HG02852 (cell line): ENCODE data around the gene TMEM26.

Experiments
- ATAC-seq: cut with Tn5 transposase; IDR thresholded peaks from one replicate; pipeline ENCODE4 v1.9.1; 2021; ENCODE audit warnings: mild to moderate bottlenecking, moderate library complexity; ENCODE audit not compliant: unreplicated experiment

Gene TMEM26

GRCh38 chr10:61452655-61453641, at the start of gene TMEM26:
Gene TMEM26 (minus strand): TSS chr10:61453381. CDS start chr10:61453081, 300 bp downstream.
- ATAC-seq: no peak

DNA sequence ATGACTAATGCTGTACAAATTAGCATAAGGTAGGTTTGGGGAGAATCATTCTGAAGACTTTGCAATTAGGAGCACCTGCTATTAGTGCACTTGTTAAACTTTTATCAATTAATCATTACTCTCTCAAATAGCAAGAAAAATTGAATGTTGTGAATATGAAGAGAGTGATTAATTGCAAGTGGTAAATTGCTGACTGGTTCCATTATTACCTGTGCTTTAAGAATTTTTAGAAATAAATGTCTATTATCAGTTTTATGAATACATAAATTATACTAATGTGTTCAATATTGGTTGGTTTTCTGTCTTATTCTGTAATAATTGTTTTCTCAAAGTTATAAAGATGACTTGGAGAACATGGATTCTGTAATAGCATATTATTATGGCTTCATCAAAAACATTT, 47.3 kb upstream of the TMEM26 start:
- ATAC-seq: no peak

DNA sequence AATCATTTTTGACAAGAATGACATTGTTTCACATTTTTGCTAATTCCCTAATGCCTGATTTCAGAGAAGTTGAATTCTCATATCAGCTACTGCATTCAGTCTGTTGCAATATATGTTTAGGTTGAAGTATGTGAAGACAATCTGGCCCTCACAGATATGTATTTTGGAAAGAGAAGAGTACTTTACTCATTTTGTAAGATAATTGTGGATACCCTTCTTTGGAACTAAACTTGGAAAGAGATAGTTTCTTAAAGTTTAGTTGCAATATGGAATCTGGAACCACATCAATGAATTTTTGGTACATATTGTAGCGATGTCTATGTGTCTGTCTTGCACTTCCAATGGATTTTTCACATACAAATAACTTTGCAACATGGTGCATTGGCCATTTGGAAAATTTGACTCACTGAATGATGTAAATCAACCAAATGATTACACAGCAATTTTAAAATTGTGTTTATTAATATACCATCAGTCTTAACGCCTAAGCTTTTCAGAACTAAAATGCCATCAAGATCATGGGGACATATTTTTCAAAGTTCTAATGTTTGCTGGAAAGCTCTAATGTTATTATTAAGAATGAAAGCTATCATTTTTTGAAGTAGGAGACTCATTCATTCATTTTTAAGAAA, 39.3 kb upstream of the TMEM26 start:
- no peak for ATAC-seq

- ATAC-seq: no peak
Measured at GRCh38 chr10:61487506-61487905, 34.3 kb upstream of the TMEM26 start.

GRCh38 chr10:61486738-61487396, 33.7 kb upstream of the TMEM26 start:
- ATAC-seq: no peak

DNA sequence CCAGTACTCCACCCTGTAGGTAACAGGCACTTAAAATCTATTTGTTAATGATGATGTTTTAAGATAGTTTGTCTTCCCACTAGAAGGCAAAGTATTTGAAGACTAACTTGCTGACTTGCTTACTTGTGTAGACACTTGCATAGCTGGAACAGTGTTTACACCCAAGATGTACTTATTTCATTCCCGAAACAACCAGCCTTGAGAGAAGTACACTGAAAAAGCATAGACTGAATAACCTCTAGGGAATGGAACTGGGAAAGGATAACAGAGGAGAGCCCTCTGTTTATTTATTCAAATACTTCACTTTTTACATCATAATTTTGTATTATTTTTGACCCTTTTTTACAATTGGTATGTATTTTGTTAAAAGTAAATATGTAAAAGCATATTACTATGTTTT, 33.1 kb upstream of the TMEM26 start:
- no peak for ATAC-seq

GRCh38 chr10:61481597-61481996, 28.4 kb upstream of the TMEM26 start:
- ATAC-seq: no peak

GRCh38 chr10:61480208-61480607, 27.0 kb upstream of the TMEM26 start:
- ATAC-seq: no peak

DNA sequence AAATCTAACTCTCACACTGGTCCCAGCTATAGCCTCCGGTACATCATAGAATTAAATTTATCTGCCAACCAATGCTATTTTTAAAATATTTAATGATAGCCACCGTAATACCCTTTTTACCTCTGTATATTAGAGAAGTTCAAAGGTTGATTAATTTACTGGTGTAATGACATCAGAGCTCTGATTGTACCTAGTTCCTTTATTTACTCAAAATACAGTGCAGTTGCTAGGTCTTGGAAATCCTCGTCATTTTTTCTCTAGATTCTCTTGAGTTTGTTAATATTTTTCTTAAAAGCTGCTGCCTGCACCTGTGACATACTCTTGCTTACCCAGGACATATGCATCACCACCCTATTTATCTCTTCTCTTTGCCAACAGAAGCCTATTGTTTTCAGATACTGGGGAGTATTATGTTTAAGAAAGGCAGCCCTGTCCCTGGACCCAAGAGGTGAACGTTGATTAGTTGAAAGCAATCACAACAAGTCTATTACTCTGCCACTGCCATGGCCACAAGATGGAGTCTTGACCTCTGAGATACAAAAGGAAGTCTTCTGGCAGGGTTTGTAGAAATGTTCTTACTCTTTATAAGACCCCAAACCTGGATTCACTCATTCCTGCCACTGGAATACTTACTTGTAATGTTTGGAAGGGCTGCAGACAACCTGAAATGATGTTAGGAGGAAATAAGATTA, 25.6 kb upstream of the TMEM26 start:
- no peak for ATAC-seq

DNA sequence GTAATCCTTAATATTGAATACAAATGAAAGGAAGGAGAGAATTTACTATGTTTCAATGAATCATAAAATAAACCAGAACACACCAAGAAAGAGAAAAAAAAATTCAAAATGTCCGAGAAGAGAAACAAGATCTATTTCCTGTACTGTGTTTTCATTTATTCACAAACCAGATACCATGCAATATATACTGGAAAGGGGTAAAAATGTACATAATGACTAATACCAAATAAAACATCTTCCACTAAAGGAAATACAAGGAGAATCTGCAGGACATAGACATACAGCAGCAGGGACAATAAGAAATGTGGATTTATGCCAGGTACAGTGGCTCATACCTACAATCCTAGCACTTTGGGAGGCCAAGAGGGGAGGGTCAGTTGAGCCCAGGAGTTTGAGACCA, 24.3 kb upstream of the TMEM26 start:
- ATAC-seq: no peak

DNA sequence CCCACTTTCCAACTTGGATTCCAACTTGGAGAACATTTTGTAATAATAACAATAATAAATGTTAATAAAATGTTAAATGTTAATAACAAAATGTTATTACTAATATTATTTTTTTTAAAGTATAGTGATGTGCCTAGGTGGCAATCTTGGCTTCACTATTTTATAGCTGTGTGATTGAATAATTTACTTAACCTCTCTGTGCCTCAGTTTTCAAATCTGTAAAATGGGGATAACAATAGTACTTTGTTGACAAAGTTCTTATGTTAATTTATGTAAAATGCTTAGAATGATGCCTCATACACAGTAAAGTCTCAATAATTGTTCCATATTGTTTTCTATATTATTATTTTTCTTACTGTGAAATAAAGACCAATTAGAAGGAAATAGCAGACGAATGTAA, 23.3 kb upstream of the TMEM26 start:
- ATAC-seq: no peak

DNA sequence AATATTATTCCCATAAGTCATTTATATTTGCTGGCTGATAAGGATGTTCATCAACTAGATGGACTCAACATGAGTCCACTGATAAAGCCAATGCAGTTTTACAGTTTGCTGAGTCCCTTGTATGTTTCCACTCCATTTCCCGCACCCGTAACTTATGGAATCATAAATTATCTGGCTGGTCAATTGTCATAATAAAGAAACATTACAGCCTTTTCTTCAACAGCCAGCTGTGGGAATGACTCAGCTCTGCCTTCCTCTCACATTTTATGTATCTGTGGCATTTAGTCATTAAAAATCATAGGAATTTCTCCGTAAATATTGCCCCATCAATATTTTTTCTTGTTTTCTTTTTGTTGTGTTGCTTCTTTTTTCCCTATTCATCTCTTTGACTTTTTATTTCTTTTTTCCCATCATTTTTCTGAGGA, 22.3 kb upstream of the TMEM26 start:
- ATAC-seq: no peak

- ATAC-seq: no peak
Measured at GRCh38 chr10:61472090-61472674, 19.0 kb upstream of the TMEM26 start.

DNA sequence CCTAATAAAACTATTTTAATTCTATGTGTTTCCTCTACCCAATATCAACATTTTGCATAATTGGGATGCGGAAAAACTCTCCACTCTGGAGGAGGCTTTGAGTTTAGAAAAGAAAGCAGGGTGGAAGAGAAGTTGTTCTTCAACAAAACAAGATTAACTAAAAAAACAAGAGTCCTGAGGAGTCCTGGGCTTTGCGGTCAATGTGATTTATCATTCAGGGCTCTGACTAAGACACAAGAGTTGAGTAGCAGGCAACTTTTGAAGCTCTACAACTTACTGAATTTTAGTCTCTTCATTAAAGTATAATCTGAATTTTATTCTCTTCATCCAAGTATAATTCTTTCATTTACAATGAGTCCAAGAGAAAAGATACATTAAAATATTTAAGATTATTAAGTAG, 18.3 kb upstream of the TMEM26 start:
- no peak for ATAC-seq

DNA sequence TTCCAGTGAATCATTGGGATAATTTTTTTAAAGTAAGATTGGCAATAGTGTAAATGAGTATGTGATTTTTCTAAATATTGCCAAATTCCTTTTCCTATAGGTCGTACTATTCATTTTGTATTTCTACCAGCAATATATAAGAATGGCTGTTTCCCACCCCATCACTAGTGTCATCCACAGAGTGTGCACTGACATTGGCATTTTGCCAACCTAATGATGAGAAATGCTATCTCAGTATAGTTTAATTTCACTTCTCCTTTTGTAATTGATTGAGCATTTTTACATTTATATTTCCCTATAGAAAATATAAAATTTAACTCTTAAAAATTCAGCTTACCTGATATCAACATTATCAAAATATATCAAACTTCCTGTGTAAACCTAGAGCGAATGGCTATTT, 17.6 kb upstream of the TMEM26 start:
- no peak for ATAC-seq

DNA sequence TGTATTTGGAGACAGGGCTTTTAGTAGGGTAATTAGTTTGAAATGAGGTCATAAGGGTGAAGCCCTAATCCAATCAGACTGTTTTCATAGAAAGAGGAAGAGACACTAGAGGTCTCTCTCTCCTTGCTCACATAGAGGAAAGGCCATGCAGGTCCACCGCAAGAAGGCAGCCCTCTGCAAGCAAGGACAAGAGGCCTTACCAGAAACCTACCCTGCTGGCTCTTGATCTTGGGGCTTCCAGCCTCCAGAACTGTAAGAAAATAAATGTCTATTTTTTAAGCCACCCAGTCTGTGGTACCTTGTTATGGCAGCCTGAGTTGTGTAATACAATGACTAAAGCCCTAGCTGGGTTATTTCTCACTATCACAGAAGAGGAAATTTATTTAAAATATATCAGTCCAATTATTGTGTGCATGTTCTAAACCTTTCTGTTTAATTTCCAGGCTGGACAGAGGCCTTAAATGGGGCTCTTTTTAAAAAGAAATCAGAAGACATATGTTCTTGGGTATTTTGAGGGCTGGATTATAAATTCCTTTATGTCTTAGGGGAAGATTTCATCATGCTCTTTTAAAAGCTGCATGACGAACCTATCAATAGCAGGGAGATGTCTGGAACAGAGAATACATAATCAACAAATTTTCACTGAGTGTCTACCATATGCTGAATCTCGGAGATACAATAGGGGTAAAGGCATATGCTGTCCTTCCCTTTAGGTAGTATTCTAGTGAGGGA, 12.9 kb upstream of the TMEM26 start:
- no peak for ATAC-seq

DNA sequence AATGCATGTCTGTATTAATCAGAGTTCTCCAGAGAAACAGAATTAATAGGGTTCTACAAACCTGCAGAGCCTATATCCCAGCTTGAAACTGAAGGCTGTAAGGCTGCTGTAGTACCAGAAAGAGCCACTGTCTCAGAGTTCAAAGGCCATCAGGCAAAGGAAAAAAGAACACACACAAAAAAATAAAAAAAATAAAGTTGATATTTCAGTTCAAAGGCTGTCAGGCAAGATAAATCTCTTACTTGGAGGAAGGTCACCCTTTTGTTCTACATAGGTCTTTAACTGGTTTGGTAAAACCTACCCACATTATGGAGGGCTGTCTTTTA, 12.0 kb upstream of the TMEM26 start:
- ATAC-seq: no peak

DNA sequence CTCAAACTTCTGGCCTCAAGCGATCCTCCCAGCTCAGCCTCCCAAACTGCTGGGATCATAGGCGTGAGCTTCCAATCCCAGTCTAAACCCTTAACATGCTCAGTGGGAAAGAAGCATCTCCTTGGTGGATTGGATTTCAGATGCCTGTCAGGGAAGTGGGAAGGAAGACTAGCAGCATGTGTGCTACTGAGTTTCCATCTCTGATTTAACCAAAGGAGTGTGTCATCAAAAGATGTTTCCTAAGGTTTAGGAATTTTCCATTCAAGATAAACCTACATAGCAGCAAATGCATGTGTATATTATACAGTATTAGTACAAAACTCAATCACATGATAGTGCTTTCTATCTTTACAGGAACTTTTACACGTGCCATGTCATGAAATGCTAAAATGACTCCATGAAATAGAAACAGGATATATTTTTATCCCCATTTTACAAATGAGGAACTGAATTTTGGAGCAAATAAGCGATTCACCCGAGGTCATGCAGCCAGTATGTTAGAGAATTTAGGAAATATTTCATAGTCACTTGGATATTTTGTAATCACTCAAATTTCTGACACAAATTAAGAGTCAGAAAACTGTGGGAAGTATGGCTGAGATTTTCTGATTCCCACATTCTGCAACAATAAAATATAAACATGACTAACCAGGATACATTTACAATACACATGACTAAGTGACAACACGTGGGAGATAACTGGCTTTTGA, 11.4 kb upstream of the TMEM26 start:
- no peak for ATAC-seq

DNA sequence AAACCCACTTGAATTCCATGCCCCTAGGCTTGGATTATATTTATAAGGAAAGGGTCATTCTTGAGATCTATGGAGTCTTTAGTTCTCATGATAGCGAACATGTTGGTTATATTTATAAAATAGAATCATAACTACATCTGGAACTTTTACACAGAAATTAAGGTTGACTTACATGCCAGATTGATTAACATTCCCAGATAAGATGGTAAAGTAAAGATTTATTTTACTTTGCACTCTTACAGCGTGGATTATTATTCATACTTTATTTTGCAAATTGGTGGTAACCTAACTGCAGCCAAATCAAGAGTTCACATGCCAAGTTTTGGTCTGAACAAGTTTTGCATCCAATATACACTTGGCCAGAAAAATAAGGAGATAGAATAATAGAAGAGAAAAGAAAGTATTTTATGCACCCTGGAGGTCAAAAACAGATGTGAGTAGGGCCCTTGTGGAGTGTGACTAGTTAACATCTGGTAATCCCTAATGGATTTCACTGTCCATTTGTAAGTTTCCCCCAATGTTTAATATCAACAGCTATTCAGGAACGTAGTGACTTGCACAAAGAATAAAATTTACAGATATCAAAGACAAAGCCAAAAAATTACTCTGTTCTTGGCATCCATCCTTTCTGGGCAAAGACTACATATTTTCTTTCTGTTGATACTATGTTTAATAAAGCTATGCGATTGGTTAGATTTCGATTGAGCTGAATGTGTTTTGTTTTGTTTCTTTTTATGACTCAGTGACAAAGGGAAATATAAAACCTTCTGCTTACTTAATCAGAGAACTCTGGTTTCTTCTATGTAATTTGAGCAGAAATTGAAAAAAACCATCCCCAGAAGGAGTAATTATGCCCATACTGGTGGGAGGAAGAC, 10.1 kb upstream of the TMEM26 start:
- ATAC-seq: no peak
